Astrocyte (in vitro differentiated cells and primary cell): ENCODE results near the gene RUNX1. TPM values are rescaled to one million over a fixed set of nuclear protein-coding genes. Genes with fewer than 3 reads are reported as not detected.

ENCODE experiments used
- DNase-seq: peaks from one replicate; pipeline ENCODE4 v3.0.0-alpha.2; 2010; ENCODE audit warnings: low read depth
- FAIRE-seq: peaks from 2 replicates; lab custom pipeline; 2011; peaks lifted over from hg19 to GRCh38; lab: Jason Lieb, UNC
- H2AFZ ChIP-seq: 2 replicates; pipeline ENCODE4 v1.6.0; 2012; ENCODE audit warnings: low read depth, low read length, inconsistent platforms
- H3K27ac ChIP-seq: 2 replicates; pipeline ENCODE4 v1.5.1; 2011; ENCODE audit warnings: low read depth, low read length, inconsistent platforms
- H3K27me3 ChIP-seq: 2 replicates; pipeline ENCODE4 v1.6.0; 2011; ENCODE audit warnings: low read length, inconsistent platforms; ENCODE audit not compliant: insufficient read depth
- H3K36me3 ChIP-seq: 2 replicates; pipeline ENCODE4 v1.5.1; 2011; ENCODE audit warnings: low read length, inconsistent platforms; ENCODE audit not compliant: insufficient read depth
- H3K4me1 ChIP-seq: 2 replicates; pipeline ENCODE4 v1.5.1; 2011; ENCODE audit warnings: low read length, inconsistent platforms; ENCODE audit not compliant: insufficient read depth
- H3K4me2 ChIP-seq: 2 replicates; pipeline ENCODE4 v1.6.0; 2012; ENCODE audit warnings: low read length, inconsistent platforms
- H3K4me3 ChIP-seq: 2 replicates; pipeline ENCODE4 v1.5.1; 2011; ENCODE audit warnings: low read depth, mild to moderate bottlenecking, low read length, inconsistent platforms; ENCODE audit not compliant: insufficient read depth
- H3K79me2 ChIP-seq: 2 replicates; pipeline ENCODE4 v1.6.0; 2012; ENCODE audit warnings: mild to moderate bottlenecking, low read length, inconsistent platforms; ENCODE audit not compliant: insufficient read depth
- H3K9ac ChIP-seq: 2 replicates; pipeline ENCODE4 v1.6.0; 2012; ENCODE audit warnings: mild to moderate bottlenecking, low read length, inconsistent platforms
- H3K9me3 ChIP-seq: 2 replicates; pipeline ENCODE4 v1.5.1; 2012; ENCODE audit warnings: low read depth, mild to moderate bottlenecking, low read length, inconsistent platforms; ENCODE audit not compliant: insufficient read depth
- H4K20me1 ChIP-seq: 2 replicates; pipeline ENCODE4 v1.6.0; 2012; ENCODE audit warnings: low read length, inconsistent platforms; ENCODE audit not compliant: insufficient read depth
- H3K27ac Mint-ChIP-seq: one replicate; pipeline ENCODE4 v1.8.0; 2021; ENCODE audit warnings: mild to moderate bottlenecking, mixed read lengths; ENCODE audit not compliant: unreplicated experiment
- H3K27me3 Mint-ChIP-seq: one replicate; pipeline ENCODE4 v1.8.0; 2021; ENCODE audit warnings: low read depth, mixed read lengths; ENCODE audit not compliant: unreplicated experiment
- H3K36me3 Mint-ChIP-seq: one replicate; pipeline ENCODE4 v1.8.0; 2021; ENCODE audit warnings: low read depth, mixed read lengths; ENCODE audit not compliant: unreplicated experiment
- H3K4me1 Mint-ChIP-seq: one replicate; pipeline ENCODE4 v1.8.0; 2021; ENCODE audit warnings: low read depth, mixed read lengths; ENCODE audit not compliant: unreplicated experiment
- H3K4me3 Mint-ChIP-seq: one replicate; pipeline ENCODE4 v1.8.0; 2021; ENCODE audit warnings: mild to moderate bottlenecking, moderate library complexity, mixed read lengths; ENCODE audit not compliant: unreplicated experiment
- H3K9me3 Mint-ChIP-seq: one replicate; pipeline ENCODE4 v1.8.0; 2021; ENCODE audit warnings: mild to moderate bottlenecking, mixed read lengths; ENCODE audit not compliant: unreplicated experiment
- CTCF ChIP-seq: IDR thresholded peaks from 2 replicates; pipeline ENCODE4 v1.5.1; 2011; ENCODE audit warnings: low read depth, mild to moderate bottlenecking, inconsistent platforms, low read length, moderate library complexity; ENCODE audit not compliant: insufficient read depth
- EZH2 ChIP-seq: IDR thresholded peaks from 2 replicates; pipeline ENCODE4 v1.6.1; 2012; ENCODE audit warnings: mild to moderate bottlenecking, low read length, inconsistent platforms; ENCODE audit not compliant: insufficient read depth
- total RNA-seq: library from RNA; stranded (reverse); gene quantifications from 2 replicates; pipeline ENCODE4 v1.2.1, GENCODE V29; 2021

Gene RUNX1
- total RNA-seq, 1 donor from 2014 or later: 84.6 TPM

- Mint-ChIP-seq H3K4me3 (no peak overlapping the region), H3K27ac (no peak overlapping the region), H3K27me3 (peaks cover 43% of the 10 kb centered on the region), H3K9me3 (peaks cover 2% of the 10 kb centered on the region), H3K36me3 (peaks cover 3% of the 10 kb centered on the region), H3K4me1 (no peaks in the 10 kb centered on the region)
- Histone ChIP-seq H3K9me3 (no peaks in the 10 kb centered on the region), H3K36me3 (no peaks in the 10 kb centered on the region), H4K20me1 (no peaks in the 10 kb centered on the region), H3K4me3 (no peak overlapping the region), H3K4me1 (no peaks in the 10 kb centered on the region), H3K79me2 (no peaks in the 10 kb centered on the region), H3K9ac (no peak overlapping the region), H3K27ac (no peak overlapping the region), H2AFZ (no peak overlapping the region), H3K4me2 (no peak overlapping the region), H3K27me3 (peaks cover 2% of the 10 kb centered on the region)
- DNase-seq (no peak), FAIRE-seq (no peak)
- no peak for TF ChIP-seq EZH2
- TF ChIP-seq CTCF: no peak
Measured at GRCh38 chr21:34754690-34755647, 294.1 kb downstream of the RUNX1 start.

GRCh38 chr21:34748862-34749261, 300.2 kb downstream of the RUNX1 start:
- Mint-ChIP-seq H3K27ac (no peak overlapping the region), H3K9me3 (peaks cover 4% of the 10 kb centered on the region), H3K36me3 (peaks cover 3% of the 10 kb centered on the region), H3K4me3 (no peak overlapping the region), H3K27me3 (peaks cover 21% of the 10 kb centered on the region), H3K4me1 (peaks cover 5% of the 10 kb centered on the region)
- H3K79me2 ChIP-seq: no peaks in the 10 kb centered on the region
- no peaks in the 10 kb centered on the region for H3K36me3 ChIP-seq
- no peaks in the 10 kb centered on the region for H4K20me1 ChIP-seq
- no peak overlapping the region for H2AFZ ChIP-seq
- no peak overlapping the region for H3K9ac ChIP-seq
- H3K27ac ChIP-seq: no peak overlapping the region
- no peak overlapping the region for H3K4me3 ChIP-seq
- TF ChIP-seq CTCF: no peak
- no peak for TF ChIP-seq EZH2
- H3K27me3 ChIP-seq: peaks cover 2% of the 10 kb centered on the region
- H3K9me3 ChIP-seq: no peaks in the 10 kb centered on the region
- DNase-seq: no peak
- no peak overlapping the region for H3K4me2 ChIP-seq
- H3K4me1 ChIP-seq: peaks cover 4% of the 10 kb centered on the region
- FAIRE-seq: no peak
